K562 (cell line): ENCODE results near the gene PRR14.

ENCODE experiments used
- EP300 ChIP-seq: IDR thresholded peaks from 2 replicates; pipeline ENCODE4 v1.6.1; 2012; ENCODE audit warnings: low read length, improper control_type of control experiment
- ESRRA ChIP-seq: fragments of 450-650 bp; IDR thresholded peaks from 2 replicates; pipeline ENCODE4 v1.6.1; 2014; ENCODE audit warnings: low read depth, mild to moderate bottlenecking, moderate library complexity, borderline replicate concordance
- FOS ChIP-seq: IDR thresholded peaks from 3 replicates; pipeline ENCODE4 v1.6.1; 2011; ENCODE audit not compliant: insufficient read length; ENCODE audit errors: extremely low read depth
- FOXJ3 ChIP-seq: sonication (generic); formaldehyde crosslinking; IDR thresholded peaks from 2 replicates; pipeline ENCODE4 v1.4.0; 2020; ENCODE audit warnings: mild to moderate bottlenecking, missing genetic modification reagents
- JUNB ChIP-seq: fragments of 450-650 bp; formaldehyde crosslinking; conservative IDR thresholded peaks from 2 replicates; pipeline ENCODE4 v1.4.0; 2020; ENCODE audit warnings: mild to moderate bottlenecking
- TEAD4 ChIP-seq, 2 experiments: sonication (generic) in 1 of 2; formaldehyde crosslinking in 1 of 2; IDR thresholded peaks; 2 replicates each; pipeline versions ENCODE4 v1.6.1 to v1.8.0; 2012 to 2022; ENCODE audit warnings: borderline replicate concordance in 1 of 2, inconsistent platforms in 1 of 2, low read length in 1 of 2, mild to moderate bottlenecking in 1 of 2, missing genetic modification reagents in 1 of 2
- TF ChIP-seq, protein P1 (sequence below), 2 experiments: fragments of 450-650 bp in 1 of 2; sonication (generic) in 1 of 2; formaldehyde crosslinking; conservative IDR thresholded peaks; 2 replicates each; pipeline versions ENCODE4 v1.4.0 to v1.8.1; 2020 to 2022; ENCODE audit warnings: mild to moderate bottlenecking in 1 of 2, missing genetic modification reagents in 1 of 2
- TF ChIP-seq, protein P2 (sequence below), 3 experiments: IDR thresholded peaks in 2 of 3; conservative IDR thresholded peaks in 1 of 3; 2 replicates each; pipeline ENCODE4 v1.5.1; 2011 to 2012; ENCODE audit warnings: low read length in 3 of 3, mild to moderate bottlenecking in 3 of 3, control low read depth in 2 of 3, improper control_type of control experiment in 1 of 3, inconsistent platforms in 1 of 3, low read depth in 1 of 3, mixed read lengths in 1 of 3, moderate library complexity in 1 of 3; ENCODE audit not compliant: insufficient read depth in 2 of 3

DNA sequence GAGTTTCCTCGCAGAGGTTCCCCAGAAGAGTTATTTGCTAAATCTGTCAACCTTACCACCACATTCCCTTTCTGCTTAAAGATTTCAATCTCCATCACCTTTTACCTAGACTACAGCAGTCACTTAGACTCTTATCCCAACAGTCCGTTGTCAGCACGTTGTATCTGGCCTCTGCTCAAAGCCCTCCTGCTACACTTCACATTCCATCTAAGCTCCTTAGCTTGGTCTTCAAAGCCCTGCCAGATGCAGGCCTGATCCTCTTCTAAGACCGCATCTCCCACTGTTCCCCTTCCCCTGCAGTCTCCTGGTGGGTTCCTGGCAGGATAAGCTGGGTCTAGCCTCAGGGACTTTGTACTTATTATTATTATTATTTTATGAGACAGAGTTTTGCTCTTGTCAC is 37.9 kb downstream of the PRR14 start:
- no peak for TF ChIP-seq EP300
- no peak for TF ChIP-seq JUNB
- TF ChIP-seq ESRRA, result no peak
- TF ChIP-seq FOXJ3, result no peak
- no peak for TF ChIP-seq TEAD4 (IDR thresholded peaks at IDR 0.05; ENCODE audit: low read length)
- TF ChIP-seq TEAD4 (CRISPR knock-in tag; IDR thresholded peaks at IDR 0.05; ENCODE audit: borderline replicate concordance), result no peak
- TF ChIP-seq FOS, result no peak
- TF ChIP-seq, protein P1, sequence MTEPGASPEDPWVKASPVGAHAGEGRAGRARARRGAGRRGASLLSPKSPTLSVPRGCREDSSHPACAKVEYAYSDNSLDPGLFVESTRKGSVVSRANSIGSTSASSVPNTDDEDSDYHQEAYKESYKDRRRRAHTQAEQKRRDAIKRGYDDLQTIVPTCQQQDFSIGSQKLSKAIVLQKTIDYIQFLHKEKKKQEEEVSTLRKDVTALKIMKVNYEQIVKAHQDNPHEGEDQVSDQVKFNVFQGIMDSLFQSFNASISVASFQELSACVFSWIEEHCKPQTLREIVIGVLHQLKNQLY (CRISPR knock-in tag; conservative IDR thresholded peaks at IDR 0.05), result no peak
- TF ChIP-seq, protein P2, sequence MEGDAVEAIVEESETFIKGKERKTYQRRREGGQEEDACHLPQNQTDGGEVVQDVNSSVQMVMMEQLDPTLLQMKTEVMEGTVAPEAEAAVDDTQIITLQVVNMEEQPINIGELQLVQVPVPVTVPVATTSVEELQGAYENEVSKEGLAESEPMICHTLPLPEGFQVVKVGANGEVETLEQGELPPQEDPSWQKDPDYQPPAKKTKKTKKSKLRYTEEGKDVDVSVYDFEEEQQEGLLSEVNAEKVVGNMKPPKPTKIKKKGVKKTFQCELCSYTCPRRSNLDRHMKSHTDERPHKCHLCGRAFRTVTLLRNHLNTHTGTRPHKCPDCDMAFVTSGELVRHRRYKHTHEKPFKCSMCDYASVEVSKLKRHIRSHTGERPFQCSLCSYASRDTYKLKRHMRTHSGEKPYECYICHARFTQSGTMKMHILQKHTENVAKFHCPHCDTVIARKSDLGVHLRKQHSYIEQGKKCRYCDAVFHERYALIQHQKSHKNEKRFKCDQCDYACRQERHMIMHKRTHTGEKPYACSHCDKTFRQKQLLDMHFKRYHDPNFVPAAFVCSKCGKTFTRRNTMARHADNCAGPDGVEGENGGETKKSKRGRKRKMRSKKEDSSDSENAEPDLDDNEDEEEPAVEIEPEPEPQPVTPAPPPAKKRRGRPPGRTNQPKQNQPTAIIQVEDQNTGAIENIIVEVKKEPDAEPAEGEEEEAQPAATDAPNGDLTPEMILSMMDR (IDR thresholded peaks at IDR 0.05 in 2 of 3, conservative IDR thresholded peaks at IDR 0.05 in 1 of 3; ENCODE audit: insufficient read depth in 2 of 3, low read depth in 1 of 3, low read length in 3 of 3), result no peak
